Activated CD4-positive, alpha-beta T cell treated with anti-CD3 and anti-CD28 coated beads for 4 hours (primary cell): ENCODE measurements around the gene CPE.
A peak's percentile ranks its signal among the peaks of the same experiment; 100 is the strongest.
"Not testable (repeated sequence)": the region's sequence is repeated elsewhere in the genome, so short reads cannot be mapped to it uniquely, and the experiment has no call there.

Experiments used
- DNase-seq, 2 donors: peaks; one replicate each; pipeline ENCODE4 v3.0.0-alpha.2; 2020

Gene CPE

DNA sequence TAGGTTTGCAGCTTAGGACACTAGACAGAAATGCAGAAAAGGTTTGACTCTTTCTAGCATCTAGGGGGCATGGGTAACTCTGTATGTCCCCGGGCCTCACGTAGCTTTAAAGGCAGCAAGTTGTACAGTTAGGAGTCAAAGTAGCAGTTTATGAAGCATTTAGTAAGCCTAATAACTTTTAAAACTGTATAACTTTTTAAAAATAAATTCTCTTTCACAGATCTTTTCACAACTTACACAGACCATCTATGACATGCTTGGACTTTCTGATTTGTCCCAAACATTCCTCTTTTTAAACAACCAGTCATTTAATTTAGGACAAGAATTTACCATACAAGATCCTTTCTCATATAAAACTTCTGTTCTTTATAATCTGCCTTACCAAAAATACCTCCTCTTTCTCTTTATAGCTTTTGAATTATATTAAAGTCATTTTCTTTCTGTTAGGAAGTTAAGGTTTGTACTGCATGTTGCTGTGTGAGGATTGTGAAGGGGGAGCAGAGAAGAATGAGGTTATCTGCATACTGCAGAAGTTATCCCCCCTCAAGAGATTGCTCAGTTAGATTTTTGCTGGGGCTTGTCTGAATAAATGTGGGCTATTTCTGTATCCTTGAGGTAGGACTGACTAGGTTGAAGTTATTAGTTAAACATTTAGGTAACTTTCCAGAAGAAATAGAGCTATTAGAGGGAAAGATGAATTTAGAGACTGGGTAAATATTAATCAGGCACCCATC lies 94.3 kb downstream of the CPE start:
- no peak for DNase-seq

DNA sequence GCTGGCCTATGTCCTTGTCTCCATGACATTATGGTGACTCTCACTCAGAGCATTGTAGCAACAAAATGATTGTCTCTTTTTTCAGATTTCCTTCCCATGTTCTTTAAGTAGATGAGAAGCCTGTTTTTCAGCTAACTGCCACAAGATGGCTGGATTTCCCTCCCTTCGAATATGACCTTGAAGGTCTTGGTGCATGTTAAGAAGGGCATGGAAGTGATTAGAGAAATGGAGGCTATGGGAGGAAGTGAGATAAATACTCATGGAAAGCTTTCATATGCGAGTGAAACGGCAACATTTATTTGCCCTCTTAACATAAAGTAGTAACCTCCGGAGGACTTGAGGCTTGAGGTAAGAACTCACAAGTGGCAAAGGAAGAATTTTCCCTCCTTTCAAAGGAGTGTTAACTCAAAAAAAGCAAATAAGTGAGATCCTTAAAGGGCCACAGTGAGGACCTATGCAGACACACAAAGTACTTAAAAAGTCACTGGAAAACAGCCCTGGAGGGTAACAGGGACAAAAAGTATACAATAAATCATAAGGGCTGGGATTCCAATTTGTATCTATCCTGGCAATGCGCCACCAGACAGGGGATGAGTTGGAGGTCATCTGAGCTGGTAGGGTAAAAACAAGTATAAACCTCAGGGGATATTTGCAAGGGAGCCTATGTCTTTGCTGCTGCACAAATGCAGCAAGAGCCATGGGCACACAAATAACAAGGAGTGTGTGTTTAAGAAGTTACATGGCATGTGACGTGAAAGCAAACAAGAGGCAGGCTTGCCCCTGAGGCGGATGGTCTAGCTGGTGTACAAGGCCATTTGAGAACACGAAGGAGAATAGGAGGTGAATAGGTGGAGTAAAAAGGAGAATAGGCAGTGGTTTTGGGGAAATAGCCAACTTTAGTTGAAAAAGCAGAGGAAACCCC lies 96.2 kb downstream of the CPE start:
- no peak for DNase-seq

DNA sequence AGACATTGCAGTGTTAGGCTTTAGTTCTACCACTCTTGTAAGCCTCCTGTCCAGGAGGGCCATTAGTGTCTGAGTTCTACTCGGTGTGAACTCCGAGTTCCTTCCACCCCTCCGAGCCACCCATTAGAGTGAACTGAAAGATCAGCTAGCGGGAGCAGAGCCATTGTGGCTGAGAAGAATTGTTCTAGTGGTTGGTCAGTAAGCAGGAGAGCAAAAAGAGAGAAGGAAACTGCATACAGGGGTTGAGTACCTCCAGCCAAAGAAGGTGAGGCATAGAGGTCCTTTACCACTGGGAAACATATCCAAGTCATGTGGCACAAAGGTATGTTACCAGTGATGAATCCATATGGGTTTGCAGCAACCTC lies 96.9 kb downstream of the CPE start:
- no peak for DNase-seq

DNA sequence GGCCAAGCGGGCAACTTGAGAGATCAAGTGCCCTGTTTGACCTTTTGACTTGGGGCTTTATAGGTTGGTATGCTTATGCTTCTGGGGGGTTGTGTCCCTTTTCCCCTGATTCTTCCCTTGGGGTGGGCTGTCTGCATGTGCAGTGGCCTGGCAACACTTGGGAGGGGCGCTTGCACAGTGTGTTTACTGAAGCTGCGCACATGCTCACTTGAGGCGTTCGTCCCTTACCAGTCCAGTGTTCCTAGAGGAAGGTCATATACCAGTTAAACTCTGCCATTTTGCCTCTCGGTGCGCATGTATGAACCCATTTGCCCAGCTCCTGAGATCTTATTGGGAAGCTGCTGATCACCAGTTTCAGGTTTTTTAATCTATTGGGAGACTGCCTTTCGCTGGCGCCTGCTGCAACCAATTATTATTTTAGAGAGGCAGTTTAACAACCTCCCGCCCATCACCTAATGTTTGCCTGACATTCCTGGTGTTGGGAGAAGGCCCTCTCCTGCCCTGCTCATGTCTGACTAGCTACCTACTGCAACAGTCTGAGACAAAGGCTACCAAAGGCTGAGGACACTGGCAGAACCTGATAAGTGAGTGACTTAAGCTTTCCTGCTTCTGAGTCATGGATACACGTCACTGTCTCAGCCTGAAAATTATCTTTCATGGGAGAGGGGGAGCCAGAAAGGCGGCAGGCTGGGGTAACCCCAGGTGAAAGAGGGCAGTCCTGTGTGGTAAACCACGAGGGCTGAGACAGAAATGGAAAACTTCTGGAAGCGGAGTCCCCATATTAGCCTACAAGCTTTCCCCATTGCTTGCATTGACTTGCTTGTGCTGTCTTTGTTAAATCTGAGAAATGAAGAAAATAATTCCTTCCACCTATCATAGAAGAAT lies 97.6 kb downstream of the CPE start:
- DNase-seq = no peak

DNA sequence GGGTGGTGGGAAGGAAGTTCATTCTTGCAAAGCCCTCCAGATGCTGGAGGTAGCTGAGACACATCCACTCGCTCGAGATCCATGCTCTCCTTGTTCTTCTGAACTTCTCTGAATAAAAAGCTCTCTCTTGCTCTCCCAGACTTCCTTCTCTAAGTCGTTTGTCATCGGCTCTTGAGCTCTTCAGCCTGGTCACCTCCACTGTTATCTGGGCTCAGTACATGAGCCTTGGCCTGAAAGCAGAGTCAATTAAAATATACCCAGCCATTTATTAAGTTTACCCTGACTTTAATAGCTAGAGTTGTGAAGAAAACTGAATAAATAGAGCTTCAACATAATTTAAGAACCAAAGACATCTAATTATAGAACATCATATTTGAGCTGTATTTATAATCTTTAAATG lies 99.0 kb downstream of the CPE start:
- DNase-seq = no peak

DNA sequence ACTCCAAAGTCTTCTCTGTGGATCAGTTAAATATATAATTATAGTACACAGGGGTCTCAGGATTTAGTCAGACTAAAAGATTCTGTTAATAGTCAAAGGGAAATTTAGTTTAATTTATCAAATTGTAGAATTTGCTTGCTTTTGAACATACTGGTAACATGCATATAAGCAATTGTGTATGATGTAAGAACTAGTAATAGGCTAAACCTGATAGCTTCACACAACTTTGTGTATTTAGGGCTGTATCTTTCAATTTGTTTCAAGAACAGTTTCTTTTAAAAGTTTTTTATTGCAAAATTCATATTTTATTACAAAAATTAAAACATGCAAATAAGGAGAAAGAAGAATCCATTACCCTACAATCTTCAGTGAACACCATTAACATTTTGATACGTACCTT lies 99.5 kb downstream of the CPE start:
- no peak for DNase-seq

DNA sequence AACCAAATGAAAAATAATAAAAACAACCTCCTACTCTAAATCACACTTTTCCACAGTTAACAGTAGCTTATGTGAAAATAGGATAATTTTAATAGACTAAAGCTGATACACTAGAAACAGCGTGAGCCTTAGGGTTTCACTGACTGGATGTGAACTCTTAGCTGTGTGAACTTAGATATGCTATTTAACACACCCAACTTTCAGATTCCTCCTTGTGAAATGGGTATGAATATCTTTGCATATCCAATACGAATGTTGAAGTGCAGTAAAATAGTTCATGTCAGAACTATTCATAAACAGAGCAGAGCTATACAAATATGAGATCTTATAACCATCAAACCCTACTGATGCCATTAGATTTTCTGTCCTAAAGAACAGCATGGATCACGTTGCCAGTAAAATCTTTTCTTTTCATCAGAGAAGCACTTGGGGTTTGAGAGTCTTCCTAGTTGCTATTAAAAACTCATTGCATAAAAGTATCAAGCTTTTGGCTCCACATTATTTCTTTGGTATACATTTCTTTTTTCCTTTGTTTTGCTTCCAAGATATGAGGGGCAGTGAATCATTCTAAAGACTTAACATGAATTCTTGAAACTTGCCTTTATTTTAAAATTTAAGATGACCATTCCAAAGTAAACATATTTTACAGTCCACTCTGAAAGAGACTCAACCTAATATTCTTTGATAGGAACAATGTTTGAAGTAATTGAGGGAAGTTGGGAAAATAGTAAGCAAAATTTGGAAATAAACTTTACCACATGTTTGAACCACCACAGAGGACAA lies 102.4 kb downstream of the CPE start:
- DNase-seq = no peak

DNA sequence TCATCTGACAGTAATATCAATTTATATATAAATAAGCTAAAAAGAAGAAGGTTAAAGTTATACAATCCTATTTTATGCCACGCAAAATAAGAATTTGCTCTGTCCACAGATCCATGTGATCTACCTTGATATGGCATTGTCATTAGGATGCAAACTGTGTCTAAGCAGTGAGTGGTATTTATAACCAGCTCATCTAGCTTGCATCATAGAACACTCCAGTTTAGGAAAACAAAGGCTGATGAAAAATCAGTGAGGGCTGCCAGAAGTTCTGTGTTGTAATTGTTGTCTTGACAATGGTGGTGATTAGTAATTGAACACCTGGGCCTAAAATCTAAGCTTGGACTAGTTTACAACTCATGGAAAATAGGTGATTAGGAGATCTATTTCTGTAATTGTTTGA lies 111.0 kb downstream of the CPE start:
- no peak for DNase-seq

DNA sequence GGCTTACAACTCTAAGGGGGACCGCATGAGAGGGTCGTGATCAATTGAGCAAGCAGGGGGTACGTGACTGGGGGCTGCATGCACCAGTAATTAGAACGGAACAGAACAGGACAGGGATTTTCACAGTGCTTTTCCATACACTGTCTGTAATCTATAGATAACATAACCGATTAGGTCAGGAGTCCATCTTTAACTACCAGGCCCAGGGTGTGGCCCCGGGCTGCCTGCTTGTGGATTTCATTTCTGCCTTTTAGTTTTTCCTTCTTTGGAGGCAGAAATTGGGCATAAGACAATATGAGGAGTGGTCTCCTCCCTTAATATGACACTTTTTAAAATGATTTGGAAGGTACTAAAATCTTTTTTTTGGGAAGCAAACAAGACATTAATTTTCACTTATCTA lies 113.8 kb downstream of the CPE start:
- DNase-seq = not testable (repeated sequence)

DNA sequence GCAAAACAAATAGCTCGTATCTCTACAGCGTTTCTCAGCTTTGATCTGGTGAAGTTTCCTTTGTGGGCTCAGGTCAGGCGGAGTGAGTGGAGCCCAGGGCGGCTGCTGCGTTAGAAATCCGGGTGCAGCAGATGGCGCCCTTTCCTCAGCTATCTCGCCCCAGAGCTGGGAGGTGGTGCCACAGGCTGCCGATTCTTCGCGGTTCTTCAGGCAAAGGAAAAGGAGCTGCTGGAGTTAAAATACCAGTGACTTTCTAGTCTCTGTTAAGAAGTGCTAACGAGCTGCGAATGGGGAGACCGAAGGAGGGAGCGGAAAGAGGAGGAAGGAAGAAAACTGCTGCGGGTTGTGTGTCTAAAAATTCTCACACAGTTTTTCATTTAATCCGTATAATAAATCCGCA lies 114.6 kb downstream of the CPE start:
- DNase-seq = peak; percentile 50 to 56

DNA sequence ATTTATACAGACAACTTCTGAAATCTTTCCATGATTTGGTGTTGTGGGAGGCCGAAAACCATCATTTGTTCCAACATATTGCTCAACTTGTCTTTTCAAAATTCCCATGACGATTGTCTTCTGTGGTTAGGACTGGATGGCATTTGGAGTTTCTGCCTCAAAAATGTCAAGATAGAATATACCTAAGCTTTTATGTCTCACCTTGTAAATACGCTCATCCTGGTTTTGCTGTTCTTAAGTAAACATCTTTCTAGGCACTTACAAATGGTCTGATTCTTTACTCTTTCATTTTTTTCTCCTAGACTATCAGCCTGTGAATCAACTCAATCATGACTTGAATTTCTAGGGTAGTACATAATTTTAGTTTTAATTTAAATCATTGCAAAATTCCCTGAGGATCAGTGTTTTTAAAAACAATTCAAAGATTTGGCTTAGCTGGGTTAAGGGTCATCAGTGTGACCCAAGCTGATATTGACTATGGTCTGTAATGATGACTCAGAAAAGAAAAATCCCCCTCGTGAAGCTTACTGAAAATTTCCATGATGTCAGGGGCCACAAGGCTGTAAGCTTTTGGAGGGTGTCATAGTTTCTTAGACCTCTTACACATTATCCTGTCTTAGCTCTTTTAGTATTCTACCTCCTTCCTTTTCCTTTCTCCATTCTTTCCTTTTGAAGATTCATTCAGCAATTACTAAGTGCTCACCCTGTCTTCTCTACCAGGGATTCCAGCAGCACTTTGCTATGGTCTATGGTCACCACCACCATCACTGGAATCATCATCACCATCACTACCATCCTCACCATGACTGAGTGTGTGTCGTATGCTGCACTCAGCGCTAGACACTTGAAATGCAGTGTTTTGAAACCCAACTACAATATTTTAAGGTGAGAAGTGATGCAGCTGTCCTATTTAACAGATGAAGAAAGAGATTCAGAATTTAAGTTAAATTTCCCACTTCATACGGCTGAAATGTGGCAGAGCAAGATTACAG lies 124.4 kb downstream of the CPE start:
- DNase-seq = no peak

DNA sequence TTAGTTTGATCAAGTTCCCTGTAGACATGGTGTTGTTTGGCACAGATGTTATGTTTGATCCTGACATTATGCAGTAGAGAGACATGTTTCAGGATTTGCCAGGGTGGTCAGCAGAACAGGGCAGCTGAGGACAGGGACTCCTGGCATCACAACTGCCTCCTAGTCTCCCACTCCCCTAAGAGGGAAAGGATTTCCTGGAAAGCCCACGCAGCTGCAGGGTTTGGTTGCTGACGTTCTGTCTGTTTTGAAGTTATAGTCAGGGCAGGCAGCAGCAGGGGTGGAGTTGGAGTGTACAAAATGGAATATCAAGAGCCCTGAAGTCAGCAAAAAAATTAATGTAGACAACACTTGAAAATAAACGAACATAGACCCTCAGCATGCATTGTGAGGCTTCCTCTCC lies 125.4 kb downstream of the CPE start:
- no peak for DNase-seq

DNA sequence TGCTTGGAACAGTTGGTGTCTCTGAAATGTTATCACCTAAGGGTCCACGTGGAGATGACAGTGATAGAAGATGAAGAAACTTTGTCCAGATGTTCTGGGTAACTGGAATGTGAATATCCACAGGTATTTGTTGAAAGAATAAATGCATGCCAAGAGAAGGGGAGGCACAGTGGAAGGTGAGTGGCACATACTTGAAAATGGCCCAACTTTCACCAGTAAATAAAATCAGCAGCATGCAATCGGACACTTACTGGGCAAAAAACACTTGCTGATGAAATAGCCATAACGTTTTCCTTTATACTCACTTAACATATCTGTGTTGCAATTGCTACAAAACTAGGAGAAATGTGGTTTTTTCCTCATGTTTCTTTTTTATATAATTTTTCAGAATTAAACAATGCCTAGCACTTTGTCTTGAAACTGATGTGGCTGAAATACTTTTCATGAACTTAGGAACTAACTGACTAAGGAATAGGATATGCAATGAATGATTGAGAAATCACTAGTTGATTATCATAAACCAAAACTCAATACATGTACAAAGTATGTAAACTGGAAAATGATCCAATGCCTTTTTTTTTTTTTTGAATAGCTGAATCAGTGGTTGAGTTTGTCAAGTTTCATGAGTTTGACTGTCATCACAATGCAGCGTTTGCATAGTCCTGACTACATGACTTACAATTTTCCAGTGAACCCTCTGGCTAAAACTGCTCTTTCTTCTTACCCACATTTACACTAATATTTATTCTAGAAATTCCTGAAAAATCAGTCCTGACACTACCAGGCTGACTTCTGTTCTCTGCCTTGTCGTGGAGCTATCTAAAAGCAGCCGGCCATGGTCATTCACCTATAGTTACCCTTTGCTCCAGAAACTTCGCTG lies 127.4 kb downstream of the CPE start:
- DNase-seq = no peak

DNA sequence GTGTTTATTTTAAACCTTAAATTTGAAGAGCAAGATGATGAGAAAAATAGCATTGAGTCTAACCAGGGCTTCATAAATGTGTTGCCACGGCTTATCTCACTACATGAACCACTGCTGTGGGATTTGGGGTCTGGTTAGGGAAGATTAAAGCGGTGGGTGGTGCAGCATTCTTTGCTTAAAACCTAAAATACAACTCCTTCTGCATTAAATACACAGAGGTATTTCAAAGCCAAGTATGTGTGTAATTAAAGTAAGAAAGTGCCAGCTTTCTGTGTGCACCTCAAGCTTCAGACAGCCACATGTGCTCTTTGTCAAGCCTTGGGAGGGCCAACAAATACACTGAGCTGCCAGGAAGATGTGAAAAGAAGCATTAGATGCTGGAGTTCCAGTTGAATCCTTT lies 128.0 kb downstream of the CPE start:
- no peak for DNase-seq

DNA sequence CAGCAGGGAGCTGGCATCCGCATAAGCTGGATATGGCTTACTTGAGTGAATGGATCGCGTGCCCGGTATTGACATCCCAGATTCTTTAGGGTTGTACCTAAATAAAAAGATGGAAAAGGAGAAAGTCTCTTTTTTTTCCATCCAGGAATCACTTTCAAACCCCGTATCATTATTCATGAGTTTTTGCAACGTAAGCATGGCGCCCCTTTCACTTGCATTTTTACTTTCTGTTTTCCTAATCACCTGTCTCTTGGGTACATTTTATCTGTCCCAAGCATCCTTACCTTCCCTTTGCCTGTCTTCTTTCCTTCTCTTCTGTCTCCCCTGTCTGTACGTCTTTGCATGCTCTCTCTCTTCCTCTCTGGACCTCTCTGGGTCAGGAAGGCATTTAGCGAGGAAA lies 128.6 kb downstream of the CPE start:
- no peak for DNase-seq

DNA sequence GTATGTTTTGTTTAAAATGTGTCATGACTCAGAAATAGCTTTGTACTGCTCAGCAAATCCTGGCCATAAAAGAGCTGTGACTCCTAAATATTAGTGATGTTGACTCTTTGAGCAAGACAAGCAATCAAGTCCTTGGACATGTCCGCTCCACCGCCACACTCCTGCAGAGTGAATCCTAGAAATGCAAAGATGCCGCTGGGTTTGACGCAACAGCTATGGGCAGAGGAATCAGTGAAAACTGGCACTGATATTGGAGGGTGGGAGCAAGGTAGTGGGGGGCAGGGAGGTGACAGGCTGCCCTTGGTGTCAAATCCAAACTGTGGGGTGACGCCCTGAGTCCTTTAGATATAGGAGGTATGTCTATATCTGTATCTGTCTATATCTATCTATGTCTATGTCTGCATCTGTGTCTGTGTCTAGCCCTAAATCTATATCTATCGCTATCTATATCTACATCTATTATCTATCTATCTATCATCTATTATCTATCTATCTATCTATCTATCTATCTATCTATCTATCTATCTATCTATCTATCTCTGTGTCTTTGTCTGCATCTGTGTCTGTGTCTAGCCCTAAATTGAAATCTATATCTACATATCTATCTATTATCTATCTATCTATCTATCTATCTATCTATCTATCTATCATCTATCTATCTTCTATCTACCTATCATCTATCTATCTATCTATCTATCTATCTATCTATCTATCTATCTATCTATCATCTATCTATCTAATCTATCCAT lies 129.7 kb downstream of the CPE start:
- no peak for DNase-seq

DNA sequence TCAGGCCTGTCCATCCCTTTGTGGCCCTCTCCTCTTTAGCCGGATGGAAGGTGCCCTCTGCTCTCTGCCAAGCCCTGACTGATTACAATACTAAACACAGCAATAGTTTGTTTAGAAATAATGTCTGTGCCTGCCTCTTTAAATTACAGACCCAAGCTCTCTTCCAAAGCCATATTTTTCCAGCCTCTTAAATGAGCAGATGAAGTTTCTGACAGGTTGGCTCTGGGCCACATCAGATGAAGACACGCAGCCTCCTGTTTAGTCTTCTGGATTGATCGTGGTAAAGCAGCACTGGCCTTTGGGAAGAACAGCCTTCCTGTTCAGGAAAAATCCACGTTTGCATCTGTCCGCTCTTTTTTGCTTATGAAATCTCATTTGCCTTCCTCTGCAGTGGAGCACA lies 133.6 kb downstream of the CPE start:
- DNase-seq = no peak

DNA sequence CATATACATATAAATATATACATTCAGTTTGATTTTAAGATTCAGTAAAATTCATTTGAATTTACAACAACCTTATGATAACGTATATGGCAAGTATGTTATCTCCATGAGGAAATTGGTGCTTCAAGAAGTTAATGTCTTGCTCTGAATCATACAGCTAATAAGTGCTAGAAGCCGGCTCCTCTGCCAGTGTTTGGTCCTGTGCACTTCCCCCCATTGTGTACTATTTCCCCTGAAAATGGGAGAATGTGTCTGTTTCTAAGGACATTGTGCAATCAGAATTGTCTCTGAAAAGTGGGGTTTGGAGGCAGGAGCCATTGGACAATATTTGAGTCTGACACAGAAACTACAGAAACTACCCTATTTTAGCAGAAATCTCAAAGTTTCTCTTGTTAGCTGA lies 135.9 kb downstream of the CPE start:
- DNase-seq = no peak

DNA sequence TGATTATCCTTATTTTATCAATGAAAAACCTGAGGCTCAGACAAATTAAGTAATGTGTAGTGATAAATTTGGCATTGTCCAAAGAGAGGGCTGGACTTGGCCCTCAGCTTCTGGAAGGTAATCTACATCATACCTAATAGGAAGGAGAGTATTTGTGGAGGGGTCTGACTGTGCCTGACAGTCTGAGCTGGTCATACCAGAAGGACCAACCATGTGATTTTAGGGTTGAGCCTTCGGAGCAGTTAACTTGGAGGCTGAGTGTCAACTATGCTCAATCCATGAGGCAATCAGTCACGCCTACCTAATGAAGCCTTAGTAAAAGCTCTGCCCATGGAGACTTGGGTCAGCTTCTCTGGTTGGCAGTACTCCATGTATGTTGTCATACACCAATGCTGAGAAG lies 136.4 kb downstream of the CPE start:
- no peak for DNase-seq
